CD14-positive monocyte (primary cell): ENCODE data around the gene CNTNAP2. TPM values are rescaled to one million over a fixed set of nuclear protein-coding genes. Genes with fewer than 3 reads are reported as not detected.

Source experiments
- DNase-seq, 3 donors: peaks; one replicate each; pipeline ENCODE4 v3.0.0-alpha.2; 2011 to 2022
- H2AFZ ChIP-seq: 2 replicates; pipeline ENCODE4 v1.6.0; 2012; ENCODE audit warnings: mild to moderate bottlenecking, low read depth, low read length, inconsistent platforms; ENCODE audit not compliant: insufficient read depth, poor library complexity, severe bottlenecking
- H3K27ac ChIP-seq, 2 donors: 1 replicate in 1 of 2; 2 replicates in 1 of 2; pipeline ENCODE4 v1.5.1; 2012 to 2013; ENCODE audit warnings: low read length in 2 of 2, control low read depth in 1 of 2, inconsistent platforms in 1 of 2, low read depth in 1 of 2, mild to moderate bottlenecking in 1 of 2
- H3K27me3 ChIP-seq, 2 donors: one replicate each; pipeline versions ENCODE4 v1.6.0 to v1.6.1; 2011 to 2013; ENCODE audit warnings: low read length in 2 of 2; ENCODE audit not compliant: control insufficient read depth in 2 of 2, insufficient read depth in 2 of 2
- H3K36me3 ChIP-seq, 2 donors: replicated peaks in 1 of 2; 1 replicate in 1 of 2; 2 replicates in 1 of 2; pipeline versions ENCODE4 v1.5.1 to v1.6.1; 2012 to 2013; ENCODE audit warnings: low read length in 2 of 2, control low read depth in 1 of 2, inconsistent platforms in 1 of 2, mild to moderate bottlenecking in 1 of 2; ENCODE audit not compliant: insufficient read depth in 2 of 2, control insufficient read depth in 1 of 2
- H3K4me1 ChIP-seq, 2 donors: 1 replicate in 1 of 2; 2 replicates in 1 of 2; pipeline versions ENCODE4 v1.5.1 to v1.6.1; 2012 to 2013; ENCODE audit warnings: low read length in 2 of 2, control low read depth in 1 of 2, inconsistent platforms in 1 of 2, mild to moderate bottlenecking in 1 of 2, moderate library complexity in 1 of 2; ENCODE audit not compliant: insufficient read depth in 2 of 2, control insufficient read depth in 1 of 2
- H3K4me2 ChIP-seq: replicated peaks from 2 replicates; pipeline ENCODE3; 2012; ENCODE audit warnings: low read length, moderate library complexity, mild to moderate bottlenecking; ENCODE audit not compliant: poor library complexity, severe bottlenecking; ENCODE audit errors: extremely low read depth
- H3K4me3 ChIP-seq, 3 experiments: fragments of 200-600 bp in 1 of 3; sonication (generic) in 1 of 3; replicated peaks in 1 of 3; 1 replicate in 2 of 3; 2 replicates in 1 of 3; pipeline ENCODE4 v1.5.1; 2011 to 2013; ENCODE audit warnings: low read length in 3 of 3, mild to moderate bottlenecking in 3 of 3, control low read depth in 2 of 3, low read depth in 2 of 3, inconsistent platforms in 1 of 3, moderate library complexity in 1 of 3
- H3K79me2 ChIP-seq: 2 replicates; pipeline ENCODE4 v1.6.0; 2012; ENCODE audit warnings: mild to moderate bottlenecking, control low read depth, inconsistent platforms, low read length, moderate library complexity; ENCODE audit not compliant: insufficient read depth
- H3K9ac ChIP-seq: 2 replicates; pipeline ENCODE4 v1.6.0; 2017; ENCODE audit warnings: low read length, mild to moderate bottlenecking; ENCODE audit not compliant: insufficient read depth, poor library complexity, severe bottlenecking
- H3K9me3 ChIP-seq, 2 donors: replicated peaks in 1 of 2; 1 replicate in 1 of 2; 2 replicates in 1 of 2; pipeline versions ENCODE4 v1.5.1 to v1.6.1; 2012 to 2013; ENCODE audit warnings: low read length in 2 of 2, control low read depth in 1 of 2; ENCODE audit not compliant: control insufficient read depth in 1 of 2, insufficient read depth in 1 of 2
- H4K20me1 ChIP-seq: 2 replicates; pipeline ENCODE4 v1.6.0; 2012; ENCODE audit warnings: mild to moderate bottlenecking, low read length, control low read depth, moderate library complexity; ENCODE audit not compliant: insufficient read depth
- H3K27ac Mint-ChIP-seq, 7 donors: one replicate each; pipeline ENCODE4 v1.8.0; 2020; ENCODE audit warnings: mild to moderate bottlenecking in 7 of 7, mixed read lengths in 7 of 7, moderate library complexity in 6 of 7, inconsistent platforms in 2 of 7
- H3K27me3 Mint-ChIP-seq, 3 donors: one replicate each; pipeline ENCODE4 v1.8.0; 2021 to 2022; ENCODE audit warnings: low read depth in 3 of 3, mild to moderate bottlenecking in 3 of 3, mixed read lengths in 3 of 3, moderate library complexity in 3 of 3, inconsistent platforms in 1 of 3
- H3K36me3 Mint-ChIP-seq, 2 donors: one replicate each; pipeline ENCODE4 v1.8.0; 2020; ENCODE audit warnings: mixed read lengths in 2 of 2, inconsistent platforms in 1 of 2, mild to moderate bottlenecking in 1 of 2
- H3K4me1 Mint-ChIP-seq: one replicate; pipeline ENCODE4 v1.8.0; 2020; ENCODE audit warnings: mild to moderate bottlenecking, mixed read lengths
- H3K4me3 Mint-ChIP-seq, 2 donors: one replicate each; pipeline ENCODE4 v1.8.0; 2020; ENCODE audit warnings: mild to moderate bottlenecking in 2 of 2, mixed read lengths in 2 of 2, moderate library complexity in 1 of 2
- H3K9me3 Mint-ChIP-seq, 7 donors: one replicate each; pipeline ENCODE4 v1.8.0; 2020 to 2022; ENCODE audit warnings: mixed read lengths in 7 of 7, mild to moderate bottlenecking in 6 of 7, moderate library complexity in 6 of 7, inconsistent platforms in 2 of 7
- WGBS: methylation state at CpG from one replicate; pipeline ENCODE4 v1.1.5; 2013; ENCODE audit warnings: missing lambda C conversion rate; ENCODE audit not compliant: insufficient coverage; 5-methylcytosine and 5-hydroxymethylcytosine counted together
- intact Hi-C, 2 donors: fragments of 100-400 bp; cut with micrococcal nuclease; formaldehyde crosslinking; loops; one replicate each; pipeline versions ENCODE4 v1.15.0 to v1.15.1; 2023
- polyA plus RNA-seq, 3 donors: library from polyadenylated mRNA; depleted of rRNA in 1 of 3; unstranded in 2 of 3; stranded (reverse) in 1 of 3; fragments of 300-500 nt in 2 of 3; fragments of >200 nt in 1 of 3; fragmentation: Illumina TruSeq in 2 of 3; gene quantifications; 1 replicate in 2 of 3; 2 replicates in 1 of 3; pipeline ENCODE4 v1.2.3, GENCODE V29; 2012 to 2021
- TF ChIP-seq, protein P1 (sequence below): fragments of 200-600 bp; IDR thresholded peaks from one replicate; pipeline ENCODE4 v1.8.0; 2022; ENCODE audit warnings: antibody characterized with exemption, mild to moderate bottlenecking

The CNTNAP2 gene
- polyA plus RNA-seq, 3 donors, result 0.01 TPM; not detected in 2

DNA sequence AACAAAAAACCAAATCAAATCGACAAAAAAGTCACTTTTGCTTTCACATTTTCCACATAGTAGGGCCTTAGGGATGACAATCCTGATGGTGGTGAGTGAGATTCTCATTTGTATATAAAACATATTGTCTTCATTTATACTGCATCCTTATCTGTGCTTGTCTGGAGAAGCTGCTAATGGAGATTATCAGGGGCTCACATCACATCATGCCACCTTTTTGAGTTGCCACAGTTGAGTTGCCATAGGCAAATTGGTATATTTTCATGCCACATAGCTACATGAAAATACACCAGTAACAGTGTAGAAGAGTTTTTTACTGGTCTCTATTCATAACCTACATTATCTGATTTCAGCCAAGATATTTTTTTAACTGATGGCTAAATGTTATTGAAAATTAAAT is 85.3 kb downstream of the CNTNAP2 start:
- Mint-ChIP-seq H3K4me3 (no peak overlapping the region), H3K9me3 (peaks cover 0 to 9% (median 3%) of the 10 kb centered on the region in 7 donors), H3K27me3 (no peaks in the 10 kb centered on the region), H3K27ac (no peak overlapping the region), H3K4me1 (no peaks in the 10 kb centered on the region), H3K36me3 (no peaks in the 10 kb centered on the region)
- Histone ChIP-seq H3K4me3 (no peak overlapping the region), H3K36me3 (no peaks in the 10 kb centered on the region), H3K27me3 (no peaks in the 10 kb centered on the region), H3K9me3 (peaks cover 0 to 1% of the 10 kb centered on the region in 2 donors), H3K4me2 (no peak overlapping the region), H2AFZ (no peak overlapping the region), H3K9ac (no peak overlapping the region), H4K20me1 (no peaks in the 10 kb centered on the region), H3K79me2 (no peaks in the 10 kb centered on the region), H3K27ac (no peak overlapping the region), H3K4me1 (no peaks in the 10 kb centered on the region)
- TF ChIP-seq, protein P1, sequence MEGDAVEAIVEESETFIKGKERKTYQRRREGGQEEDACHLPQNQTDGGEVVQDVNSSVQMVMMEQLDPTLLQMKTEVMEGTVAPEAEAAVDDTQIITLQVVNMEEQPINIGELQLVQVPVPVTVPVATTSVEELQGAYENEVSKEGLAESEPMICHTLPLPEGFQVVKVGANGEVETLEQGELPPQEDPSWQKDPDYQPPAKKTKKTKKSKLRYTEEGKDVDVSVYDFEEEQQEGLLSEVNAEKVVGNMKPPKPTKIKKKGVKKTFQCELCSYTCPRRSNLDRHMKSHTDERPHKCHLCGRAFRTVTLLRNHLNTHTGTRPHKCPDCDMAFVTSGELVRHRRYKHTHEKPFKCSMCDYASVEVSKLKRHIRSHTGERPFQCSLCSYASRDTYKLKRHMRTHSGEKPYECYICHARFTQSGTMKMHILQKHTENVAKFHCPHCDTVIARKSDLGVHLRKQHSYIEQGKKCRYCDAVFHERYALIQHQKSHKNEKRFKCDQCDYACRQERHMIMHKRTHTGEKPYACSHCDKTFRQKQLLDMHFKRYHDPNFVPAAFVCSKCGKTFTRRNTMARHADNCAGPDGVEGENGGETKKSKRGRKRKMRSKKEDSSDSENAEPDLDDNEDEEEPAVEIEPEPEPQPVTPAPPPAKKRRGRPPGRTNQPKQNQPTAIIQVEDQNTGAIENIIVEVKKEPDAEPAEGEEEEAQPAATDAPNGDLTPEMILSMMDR, result no peak
- DNase-seq, result no peak
- intact Hi-C loops, result no loop called here
- WGBS, result no CpG with 5 or more reads among the region's 1 CpG

DNA sequence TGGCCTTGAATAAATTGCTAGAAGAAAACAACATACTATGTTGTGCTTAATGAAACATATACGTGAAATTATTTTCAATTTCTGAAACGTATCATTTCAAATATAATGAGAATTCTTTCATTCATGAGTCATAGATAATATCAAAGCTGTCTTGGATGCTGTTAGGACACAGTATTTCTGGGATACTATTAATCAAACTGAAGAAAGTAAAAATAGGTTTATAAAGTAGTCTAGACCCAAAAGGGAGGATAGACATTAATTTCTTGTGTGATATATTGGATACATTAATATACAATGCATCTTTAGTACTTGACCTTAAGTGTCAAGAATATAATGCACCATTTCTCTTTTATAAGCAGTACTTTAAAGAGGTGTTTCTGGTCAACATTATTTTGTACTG is 89.7 kb downstream of the CNTNAP2 start:
- no peaks in the 10 kb centered on the region for H3K36me3 ChIP-seq
- Mint-ChIP-seq H3K4me3 (no peak overlapping the region), H3K36me3 (no peaks in the 10 kb centered on the region), H3K4me1 (no peaks in the 10 kb centered on the region), H3K27ac (no peak overlapping the region), H3K27me3 (no peaks in the 10 kb centered on the region), H3K9me3 (peaks cover 0 to 4% (median 0%) of the 10 kb centered on the region in 7 donors)
- no peaks in the 10 kb centered on the region for H3K27me3 ChIP-seq
- no peak overlapping the region for H3K4me2 ChIP-seq
- no peaks in the 10 kb centered on the region for H3K79me2 ChIP-seq
- no peak overlapping the region for H3K27ac ChIP-seq
- DNase-seq, result no peak
- H3K4me3 ChIP-seq, result no peak overlapping the region
- intact Hi-C loops, result no loop called here
- no peak overlapping the region for H3K9ac ChIP-seq
- H3K9me3 ChIP-seq, result peaks cover 0 to 4% of the 10 kb centered on the region in 2 donors
- no peaks in the 10 kb centered on the region for H3K4me1 ChIP-seq
- TF ChIP-seq, protein P1, result no peak
- no CpG with 5 or more reads among the region's 2 CpGs for WGBS
- no peak overlapping the region for H2AFZ ChIP-seq
- H4K20me1 ChIP-seq, result no peaks in the 10 kb centered on the region
